ENCODE measurements around the gene TJAP1. TPM values are rescaled to one million over a fixed set of nuclear protein-coding genes. Genes with fewer than 3 reads are reported as not detected.
A peak's percentile ranks its signal among the peaks of the same experiment; 100 is the strongest.

Gene TJAP1
- total RNA-seq, 2 experiments from 2014 or later, result 23.0 to 24.6 TPM

- peaks cover 6% of the 10 kb centered on the region for H3K36me3 Mint-ChIP-seq (ENCODE audit: low read depth)
- intact Hi-C loops (cut with micrococcal nuclease), result no loop called here
- H3K4me1 Mint-ChIP-seq (ENCODE audit: low read depth), result no peaks in the 10 kb centered on the region
- DNase-seq, result no peak
- H3K9me3 Mint-ChIP-seq, result no peaks in the 10 kb centered on the region
- CTCF ChIA-PET, result no interaction called here
- no peaks in the 10 kb centered on the region for H3K27me3 Mint-ChIP-seq (ENCODE audit: low read depth)
- no peak overlapping the region for H3K4me3 Mint-ChIP-seq
- no peak overlapping the region for H3K27ac Mint-ChIP-seq
Measured at GRCh38 chr6:43442935-43443334, 34.4 kb upstream of the TJAP1 start.

GRCh38 chr6:43444036-43444435, 33.3 kb upstream of the TJAP1 start:
- no peak for DNase-seq
- CTCF ChIA-PET, result interaction anchor here (0.9 kb wide), 1 partner anchor 64 kb away, joined by 6 read pairs; no protein-coding TSS in a partner anchor
- Mint-ChIP-seq H3K36me3 (ENCODE audit: low read depth) (peaks cover 6% of the 10 kb centered on the region), H3K4me1 (ENCODE audit: low read depth) (no peaks in the 10 kb centered on the region), H3K9me3 (no peaks in the 10 kb centered on the region), H3K4me3 (no peak overlapping the region), H3K27me3 (ENCODE audit: low read depth) (no peaks in the 10 kb centered on the region), H3K27ac (no peak overlapping the region)
- intact Hi-C loops (cut with micrococcal nuclease), result no loop called here

DNA sequence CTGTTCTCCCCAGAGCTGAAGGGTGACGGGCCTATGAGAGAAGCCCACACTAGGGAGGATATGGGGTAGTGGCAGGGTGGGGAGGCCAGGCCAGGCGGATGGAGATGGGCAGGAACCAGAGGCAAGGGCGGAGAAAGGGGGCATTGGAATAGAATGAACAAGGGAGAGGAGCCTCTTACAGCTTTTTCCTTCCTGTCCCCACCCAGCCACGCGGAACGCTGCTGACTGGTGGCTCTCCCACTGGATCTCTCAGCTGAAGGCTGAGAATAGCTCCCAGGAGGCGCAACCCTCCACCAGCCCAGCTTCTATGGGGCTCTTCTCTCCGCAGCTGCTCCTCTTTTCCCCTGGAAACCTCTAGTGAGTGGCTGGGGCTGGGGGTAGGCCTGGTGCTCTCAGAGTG, 32.8 kb upstream of the TJAP1 start:
- DNase-seq, result no peak
- H3K27me3 Mint-ChIP-seq (ENCODE audit: low read depth), result no peaks in the 10 kb centered on the region
- H3K36me3 Mint-ChIP-seq (ENCODE audit: low read depth), result peaks cover 7% of the 10 kb centered on the region
- H3K4me3 Mint-ChIP-seq, result no peak overlapping the region
- no peaks in the 10 kb centered on the region for H3K4me1 Mint-ChIP-seq (ENCODE audit: low read depth)
- no peak overlapping the region for H3K27ac Mint-ChIP-seq
- H3K9me3 Mint-ChIP-seq, result no peaks in the 10 kb centered on the region
- intact Hi-C loops (cut with micrococcal nuclease), result no loop called here
- CTCF ChIA-PET, result interaction anchor here (0.9 kb wide), 1 partner anchor 64 kb away, joined by 6 read pairs; no protein-coding TSS in a partner anchor

- Mint-ChIP-seq H3K27me3 (ENCODE audit: low read depth) (no peaks in the 10 kb centered on the region), H3K4me3 (no peak overlapping the region), H3K36me3 (ENCODE audit: low read depth) (peaks cover 7% of the 10 kb centered on the region), H3K9me3 (no peaks in the 10 kb centered on the region), H3K4me1 (ENCODE audit: low read depth) (no peaks in the 10 kb centered on the region), H3K27ac (no peak overlapping the region)
- intact Hi-C loops (cut with micrococcal nuclease), result no loop called here
- CTCF ChIA-PET, result interaction anchor here (0.7 kb wide), 1 partner anchor 78 kb away, joined by 3 read pairs; no protein-coding TSS in a partner anchor
- no peak for DNase-seq
Measured at GRCh38 chr6:43445576-43445975, 31.8 kb upstream of the TJAP1 start.

DNA sequence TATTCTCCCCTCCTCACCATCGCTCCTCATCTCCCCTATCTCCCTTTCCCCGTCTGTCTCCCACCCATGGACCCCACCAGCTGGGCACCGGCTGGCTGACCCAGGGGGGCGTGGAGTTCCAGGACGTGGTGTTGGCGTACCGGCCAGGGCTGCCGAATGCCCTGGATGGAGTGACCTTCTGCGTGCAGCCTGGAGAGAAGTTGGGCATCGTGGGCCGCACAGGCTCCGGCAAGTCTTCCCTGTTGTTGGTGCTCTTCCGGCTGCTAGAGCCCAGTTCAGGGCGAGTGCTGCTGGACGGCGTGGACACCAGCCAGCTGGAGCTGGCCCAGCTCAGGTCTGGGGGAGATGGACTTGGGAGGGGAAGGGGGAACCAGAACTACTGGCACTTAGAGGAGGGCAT, 29.8 kb upstream of the TJAP1 start:
- no peak for DNase-seq
- H3K27me3 Mint-ChIP-seq (ENCODE audit: low read depth), result no peaks in the 10 kb centered on the region
- intact Hi-C loops (cut with micrococcal nuclease), result no loop called here
- no peaks in the 10 kb centered on the region for H3K4me1 Mint-ChIP-seq (ENCODE audit: low read depth)
- peaks cover 7% of the 10 kb centered on the region for H3K36me3 Mint-ChIP-seq (ENCODE audit: low read depth)
- no peak overlapping the region for H3K27ac Mint-ChIP-seq
- no peaks in the 10 kb centered on the region for H3K9me3 Mint-ChIP-seq
- H3K4me3 Mint-ChIP-seq, result no peak overlapping the region
- CTCF ChIA-PET, result interaction anchor here (0.5 to 2.6 kb wide), 2 partner anchors 59 to 921 kb away, joined by 4 to 16 read pairs; no protein-coding TSS in a partner anchor

GRCh38 chr6:43448916-43449315, 28.5 kb upstream of the TJAP1 start:
- H3K27me3 Mint-ChIP-seq (ENCODE audit: low read depth), result no peaks in the 10 kb centered on the region
- intact Hi-C loops (cut with micrococcal nuclease), result no loop called here
- H3K27ac Mint-ChIP-seq, result no peak overlapping the region
- no peaks in the 10 kb centered on the region for H3K9me3 Mint-ChIP-seq
- no peaks in the 10 kb centered on the region for H3K4me1 Mint-ChIP-seq (ENCODE audit: low read depth)
- DNase-seq, result no peak
- peaks cover 7% of the 10 kb centered on the region for H3K36me3 Mint-ChIP-seq (ENCODE audit: low read depth)
- H3K4me3 Mint-ChIP-seq, result no peak overlapping the region
- CTCF ChIA-PET, result interaction anchor here (0.6 to 2.6 kb wide), 2 partner anchors 22 to 58 kb away, joined by 5 to 16 read pairs; no protein-coding TSS in a partner anchor

GRCh38 chr6:43450699-43451131, 26.7 kb upstream of the TJAP1 start:
- H3K4me1 Mint-ChIP-seq (ENCODE audit: low read depth), result peaks cover 2% of the 10 kb centered on the region
- DNase-seq, result no peak
- H3K36me3 Mint-ChIP-seq (ENCODE audit: low read depth), result peaks cover 7% of the 10 kb centered on the region
- no peak overlapping the region for H3K27ac Mint-ChIP-seq
- CTCF ChIA-PET, result no interaction called here
- intact Hi-C loops (cut with micrococcal nuclease), result no loop called here
- no peak overlapping the region for H3K4me3 Mint-ChIP-seq
- no peaks in the 10 kb centered on the region for H3K27me3 Mint-ChIP-seq (ENCODE audit: low read depth)
- no peaks in the 10 kb centered on the region for H3K9me3 Mint-ChIP-seq

DNA sequence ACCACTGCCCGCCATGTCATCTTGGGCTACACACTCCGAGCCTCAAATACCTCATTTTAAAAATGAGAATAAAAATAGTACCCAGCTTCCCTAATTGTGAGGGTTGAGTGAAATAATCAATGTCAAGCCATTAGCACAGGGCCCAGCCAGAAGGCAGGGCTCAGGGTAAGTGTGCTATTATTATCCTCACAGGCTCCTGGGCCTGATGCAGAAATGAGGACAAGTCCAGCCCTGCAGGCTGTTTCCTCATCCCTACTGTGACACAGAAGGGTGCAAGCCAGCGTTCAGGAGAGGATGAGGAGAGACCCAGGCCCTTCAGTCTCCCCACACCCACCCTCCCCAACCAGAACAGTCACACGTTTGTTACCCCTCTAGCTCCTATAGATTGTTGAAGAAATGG, 26.0 kb upstream of the TJAP1 start:
- no peak for DNase-seq
- H3K36me3 Mint-ChIP-seq (ENCODE audit: low read depth), result peaks cover 7% of the 10 kb centered on the region
- peaks cover 8% of the 10 kb centered on the region for H3K4me1 Mint-ChIP-seq (ENCODE audit: low read depth)
- H3K9me3 Mint-ChIP-seq, result no peaks in the 10 kb centered on the region
- intact Hi-C loops (cut with micrococcal nuclease), result no loop called here
- CTCF ChIA-PET, result interaction anchor here (9.7 kb wide), 1 partner anchor 56 kb away, joined by 69 read pairs; the partner anchor contains the start of gene LRRC73
- no peaks in the 10 kb centered on the region for H3K27me3 Mint-ChIP-seq (ENCODE audit: low read depth)
- no peak overlapping the region for H3K27ac Mint-ChIP-seq
- H3K4me3 Mint-ChIP-seq, result no peak overlapping the region

DNA sequence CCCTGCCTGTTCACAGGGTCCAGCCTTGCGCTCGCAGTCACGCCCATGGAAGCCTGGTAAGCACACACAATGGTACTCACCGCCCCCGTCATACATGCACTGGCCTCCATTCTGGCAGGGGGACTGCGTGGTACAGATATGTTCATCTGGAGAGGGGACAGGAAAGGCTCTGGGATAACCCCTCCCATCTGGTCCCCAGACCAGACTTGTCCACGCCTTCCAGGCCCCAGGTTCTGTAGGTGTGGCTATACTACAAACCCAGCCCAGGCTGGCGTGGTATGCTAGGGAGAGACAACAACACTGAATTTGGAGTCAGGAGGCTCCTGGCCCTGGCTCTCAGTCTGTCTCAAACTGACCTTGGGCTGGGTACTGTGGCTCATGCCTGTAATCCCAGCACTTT, 25.4 kb upstream of the TJAP1 start:
- Mint-ChIP-seq H3K36me3 (ENCODE audit: low read depth) (peaks cover 7% of the 10 kb centered on the region), H3K4me1 (ENCODE audit: low read depth) (peaks cover 8% of the 10 kb centered on the region), H3K27me3 (ENCODE audit: low read depth) (peaks cover 4% of the 10 kb centered on the region), H3K4me3 (no peak overlapping the region), H3K27ac (no peak overlapping the region), H3K9me3 (no peaks in the 10 kb centered on the region)
- DNase-seq, result no peak
- intact Hi-C loops (cut with micrococcal nuclease), result no loop called here
- CTCF ChIA-PET, result interaction anchor here (9.7 kb wide), 1 partner anchor 56 kb away, joined by 69 read pairs; the partner anchor contains the start of gene LRRC73

DNA sequence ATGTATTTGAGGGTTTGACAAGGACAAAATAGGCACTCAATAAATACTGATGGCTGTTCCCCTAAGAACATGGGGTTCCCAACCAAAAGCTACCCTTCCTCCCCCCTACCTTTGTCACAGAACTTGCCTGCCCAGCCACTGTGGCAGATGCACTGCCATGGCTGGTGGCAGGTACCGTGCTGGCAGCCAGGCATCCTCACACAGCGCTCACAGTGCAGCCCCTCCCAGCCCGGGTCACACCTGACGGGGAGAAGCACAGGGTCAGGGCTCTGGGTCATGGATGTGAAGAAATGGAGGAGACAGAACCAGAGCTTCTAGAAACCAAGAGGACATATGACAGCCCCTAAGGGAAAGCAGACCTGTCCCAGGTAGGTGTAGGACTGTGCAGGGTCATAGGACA, 24.5 kb upstream of the TJAP1 start:
- DNase-seq, result no peak
- Mint-ChIP-seq H3K4me3 (no peak overlapping the region), H3K27ac (no peak overlapping the region), H3K36me3 (ENCODE audit: low read depth) (peaks cover 1% of the 10 kb centered on the region), H3K27me3 (ENCODE audit: low read depth) (peaks cover 4% of the 10 kb centered on the region), H3K4me1 (ENCODE audit: low read depth) (peaks cover 8% of the 10 kb centered on the region), H3K9me3 (no peaks in the 10 kb centered on the region)
- intact Hi-C loops (cut with micrococcal nuclease), result no loop called here
- CTCF ChIA-PET, result interaction anchor here (9.7 kb wide), 1 partner anchor 55 kb away, joined by 69 read pairs; the partner anchor contains the start of gene LRRC73

DNA sequence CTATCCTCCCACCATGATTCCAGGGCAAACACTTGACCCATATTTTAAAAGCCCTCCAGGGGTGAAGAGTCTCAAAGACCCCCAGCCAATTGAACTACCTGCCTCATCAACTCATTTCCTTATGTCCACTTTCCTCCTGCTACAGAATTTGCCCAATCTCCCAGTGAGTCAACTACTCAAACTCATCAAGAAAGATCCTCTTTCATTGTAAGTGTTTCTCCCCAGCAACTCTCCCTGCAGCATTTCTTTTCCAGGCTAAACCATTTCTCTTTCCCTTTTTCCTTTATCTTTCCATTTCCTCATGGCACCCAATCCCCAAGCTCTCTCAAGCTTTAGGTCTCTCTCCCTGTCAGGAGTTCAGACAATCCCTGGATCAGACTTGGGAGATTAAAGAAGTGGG, 23.5 kb upstream of the TJAP1 start:
- no peak for DNase-seq
- Mint-ChIP-seq H3K4me3 (peak overlapping the region; percentile 74), H3K36me3 (ENCODE audit: low read depth) (peaks cover 1% of the 10 kb centered on the region), H3K27me3 (ENCODE audit: low read depth) (peaks cover 4% of the 10 kb centered on the region), H3K4me1 (ENCODE audit: low read depth) (peaks cover 8% of the 10 kb centered on the region), H3K9me3 (no peaks in the 10 kb centered on the region), H3K27ac (no peak overlapping the region)
- intact Hi-C loops (cut with micrococcal nuclease), result loop anchor here (2.0 kb wide), 1 partner anchor 43 kb away; no protein-coding TSS in a partner anchor
- CTCF ChIA-PET, result interaction anchor here (0.6 to 9.7 kb wide), 6 partner anchors 13 to 54 kb away, joined by 3 to 69 read pairs (median 4); partner anchors contain the start of gene LRRC73

DNA sequence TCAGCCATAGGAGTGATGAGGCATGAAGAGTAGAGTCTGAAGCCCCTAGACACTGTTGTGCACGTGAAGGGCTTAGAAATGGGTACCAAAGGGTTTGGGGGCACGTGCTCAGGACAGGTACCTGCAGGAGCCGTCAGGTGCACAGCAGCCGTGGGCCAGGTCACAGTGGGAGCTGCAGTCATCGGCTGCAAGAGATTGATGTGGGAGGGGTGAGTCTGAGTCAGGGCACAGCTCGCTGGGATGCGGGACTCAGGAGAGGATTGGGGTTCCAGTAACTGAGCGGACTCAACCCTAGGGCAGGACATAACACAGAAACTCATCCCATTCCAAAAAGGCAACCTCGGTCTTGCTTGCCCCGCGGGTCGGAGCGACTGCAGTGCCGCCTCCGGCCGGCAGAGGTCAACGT, 23.1 kb upstream of the TJAP1 start:
- H3K27me3 Mint-ChIP-seq (ENCODE audit: low read depth), result peaks cover 4% of the 10 kb centered on the region
- peaks cover 8% of the 10 kb centered on the region for H3K4me1 Mint-ChIP-seq (ENCODE audit: low read depth)
- H3K9me3 Mint-ChIP-seq, result no peaks in the 10 kb centered on the region
- intact Hi-C loops (cut with micrococcal nuclease), result loop anchor here (2.0 kb wide), 1 partner anchor 43 kb away; no protein-coding TSS in a partner anchor
- H3K27ac Mint-ChIP-seq, result no peak overlapping the region
- H3K36me3 Mint-ChIP-seq (ENCODE audit: low read depth), result peaks cover under 1% of the 10 kb centered on the region
- CTCF ChIA-PET, result interaction anchor here (0.6 to 9.7 kb wide), 6 partner anchors 13 to 53 kb away, joined by 3 to 69 read pairs (median 4); partner anchors contain the start of gene LRRC73
- peak; percentile 75 for DNase-seq
- H3K4me3 Mint-ChIP-seq, result peak overlapping the region; percentile 74
